Tibial nerve (tissue), 3 donors: ENCODE data around the gene TMEM259.

Source experiments
- CTCF ChIP-seq, 5 experiments: fragments of 200-600 bp in 3 of 5; fragments of 450-650 bp in 2 of 5; sonication (generic) in 3 of 5; IDR thresholded peaks; one replicate each; pipeline ENCODE4 v1.5.1; 2016 to 2019; ENCODE audit warnings: antibody characterized with exemption in 5 of 5, mild to moderate bottlenecking in 3 of 5, moderate library complexity in 2 of 5
- POLR2A ChIP-seq, 2 donors: fragments of 450-650 bp; IDR thresholded peaks; one replicate each; pipeline ENCODE4 v1.6.1; 2017; ENCODE audit warnings: antibody characterized with exemption in 2 of 2, mild to moderate bottlenecking in 2 of 2, moderate library complexity in 2 of 2

DNA sequence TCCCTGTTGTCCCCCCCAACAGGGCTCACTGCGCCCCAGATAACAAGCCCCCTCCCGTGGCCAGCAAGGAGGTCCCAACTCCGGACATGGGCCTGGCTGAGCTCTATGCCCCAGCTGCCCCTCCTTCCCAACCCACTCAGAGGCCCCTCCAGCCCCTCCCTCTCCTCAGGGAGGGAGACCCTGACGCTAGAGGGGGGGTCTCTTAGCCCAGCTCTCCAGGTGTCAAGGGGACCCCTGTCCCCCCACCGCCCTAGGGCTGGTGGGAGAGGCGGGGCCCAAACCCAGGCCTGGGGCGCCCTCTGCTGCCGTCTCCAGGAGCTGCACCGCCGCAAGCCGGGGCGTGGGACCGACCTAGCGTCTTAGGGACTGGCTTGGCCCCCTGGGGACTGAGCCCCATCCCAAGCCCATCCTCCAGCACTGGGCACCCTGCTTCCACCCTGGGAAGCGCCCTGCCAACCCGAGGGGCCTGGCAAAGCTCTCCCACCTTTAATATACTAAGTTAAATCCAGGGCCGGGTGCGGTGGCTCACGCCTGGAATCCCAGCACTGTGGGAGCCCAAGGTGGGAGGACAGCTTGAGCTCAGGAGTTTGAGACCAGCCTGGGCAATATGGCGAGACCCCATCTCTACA lies 19.3 kb downstream of the TMEM259 start:
- TF ChIP-seq POLR2A (IDR thresholded peaks at IDR 0.05) (no peak), CTCF (IDR thresholded peaks at IDR 0.05) (peak; percentile 81 to 97 (median 91))
